ENCODE results near the gene WDR4.
A peak's percentile ranks its signal among the peaks of the same experiment; 100 is the strongest.

The WDR4 gene

DNA sequence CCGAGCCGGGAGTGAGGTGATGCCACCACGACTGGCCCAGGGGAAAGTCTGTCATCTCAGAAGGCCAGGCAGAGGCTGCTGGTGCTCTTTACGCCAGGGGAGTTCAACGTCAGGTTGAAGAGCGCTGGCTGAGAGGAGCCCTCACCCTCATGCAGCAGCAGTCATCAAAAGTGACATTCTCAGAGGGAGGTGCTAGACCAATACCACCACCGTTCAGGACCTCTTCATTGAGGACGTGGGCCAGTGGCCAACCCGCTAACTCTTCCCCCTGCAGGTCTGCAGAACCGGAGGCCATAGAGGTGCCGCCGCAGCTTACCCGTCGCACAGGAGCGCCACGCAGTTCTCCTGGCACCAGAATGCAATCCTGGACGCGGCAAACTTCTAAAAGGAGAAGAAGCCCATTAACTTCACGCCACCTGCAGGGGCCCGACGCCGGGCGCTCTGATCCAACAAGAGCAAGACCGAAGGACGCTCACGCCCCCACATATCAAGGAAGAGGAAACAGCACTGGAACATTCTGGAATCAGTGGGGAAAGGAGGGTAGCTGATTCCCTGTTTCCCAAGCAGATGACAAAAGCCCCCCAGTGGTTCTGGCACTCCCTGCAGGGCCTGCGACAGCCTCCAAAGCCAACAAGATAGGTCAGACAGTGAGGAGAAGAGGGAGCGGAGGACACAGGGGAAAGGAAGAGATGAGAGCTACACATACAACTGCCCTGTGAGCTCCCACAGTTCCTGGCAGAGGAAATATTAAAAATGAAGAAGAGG is 24.9 kb downstream of the WDR4 start:
- H3K36me3 ChIP-seq: peaks cover 100% of the 10 kb centered on the region
- H3K27me3 ChIP-seq (ENCODE audit: insufficient read depth, low read depth, severe bottlenecking): no peaks in the 10 kb centered on the region
- H3K9me3 ChIP-seq (ENCODE audit: severe bottlenecking): no peaks in the 10 kb centered on the region
- no peak overlapping the region for H3K27ac ChIP-seq
- no peak overlapping the region for H3K4me3 ChIP-seq (ENCODE audit: low read depth, low read length)
- no peak for DNase-seq
- TF ChIP-seq, protein P1, sequence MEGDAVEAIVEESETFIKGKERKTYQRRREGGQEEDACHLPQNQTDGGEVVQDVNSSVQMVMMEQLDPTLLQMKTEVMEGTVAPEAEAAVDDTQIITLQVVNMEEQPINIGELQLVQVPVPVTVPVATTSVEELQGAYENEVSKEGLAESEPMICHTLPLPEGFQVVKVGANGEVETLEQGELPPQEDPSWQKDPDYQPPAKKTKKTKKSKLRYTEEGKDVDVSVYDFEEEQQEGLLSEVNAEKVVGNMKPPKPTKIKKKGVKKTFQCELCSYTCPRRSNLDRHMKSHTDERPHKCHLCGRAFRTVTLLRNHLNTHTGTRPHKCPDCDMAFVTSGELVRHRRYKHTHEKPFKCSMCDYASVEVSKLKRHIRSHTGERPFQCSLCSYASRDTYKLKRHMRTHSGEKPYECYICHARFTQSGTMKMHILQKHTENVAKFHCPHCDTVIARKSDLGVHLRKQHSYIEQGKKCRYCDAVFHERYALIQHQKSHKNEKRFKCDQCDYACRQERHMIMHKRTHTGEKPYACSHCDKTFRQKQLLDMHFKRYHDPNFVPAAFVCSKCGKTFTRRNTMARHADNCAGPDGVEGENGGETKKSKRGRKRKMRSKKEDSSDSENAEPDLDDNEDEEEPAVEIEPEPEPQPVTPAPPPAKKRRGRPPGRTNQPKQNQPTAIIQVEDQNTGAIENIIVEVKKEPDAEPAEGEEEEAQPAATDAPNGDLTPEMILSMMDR (IDR thresholded peaks at IDR 0.05; ENCODE audit: low read depth, low read length): no peak

DNA sequence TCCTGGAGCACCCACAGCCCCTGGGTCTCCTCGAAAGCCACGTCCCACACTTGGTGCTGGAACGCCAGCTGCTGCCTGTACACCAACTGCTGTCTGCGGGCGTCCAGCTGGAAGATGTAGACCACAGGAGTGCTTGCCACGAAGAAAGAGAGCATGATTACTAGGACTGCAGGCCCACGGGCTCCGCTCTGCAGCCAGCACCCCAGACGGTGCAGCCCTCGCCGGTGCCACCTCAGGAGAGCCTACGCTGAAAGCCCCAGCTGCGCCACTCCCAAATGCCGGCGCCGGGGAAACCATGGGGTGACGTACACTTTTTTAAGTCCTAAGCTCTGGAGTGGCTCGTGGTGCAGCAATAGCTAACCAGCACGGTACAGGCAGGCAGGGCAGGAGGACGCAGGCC is 25.7 kb downstream of the WDR4 start:
- Histone ChIP-seq H3K36me3 (peaks cover 96% of the 10 kb centered on the region), H3K27ac (no peak overlapping the region), H3K4me3 (ENCODE audit: low read depth, low read length) (no peak overlapping the region), H3K9me3 (ENCODE audit: severe bottlenecking) (no peaks in the 10 kb centered on the region), H3K27me3 (ENCODE audit: insufficient read depth, low read depth, severe bottlenecking) (no peaks in the 10 kb centered on the region)
- no peak for DNase-seq
- TF ChIP-seq, protein P1 (IDR thresholded peaks at IDR 0.05; ENCODE audit: low read depth, low read length): no peak

DNA sequence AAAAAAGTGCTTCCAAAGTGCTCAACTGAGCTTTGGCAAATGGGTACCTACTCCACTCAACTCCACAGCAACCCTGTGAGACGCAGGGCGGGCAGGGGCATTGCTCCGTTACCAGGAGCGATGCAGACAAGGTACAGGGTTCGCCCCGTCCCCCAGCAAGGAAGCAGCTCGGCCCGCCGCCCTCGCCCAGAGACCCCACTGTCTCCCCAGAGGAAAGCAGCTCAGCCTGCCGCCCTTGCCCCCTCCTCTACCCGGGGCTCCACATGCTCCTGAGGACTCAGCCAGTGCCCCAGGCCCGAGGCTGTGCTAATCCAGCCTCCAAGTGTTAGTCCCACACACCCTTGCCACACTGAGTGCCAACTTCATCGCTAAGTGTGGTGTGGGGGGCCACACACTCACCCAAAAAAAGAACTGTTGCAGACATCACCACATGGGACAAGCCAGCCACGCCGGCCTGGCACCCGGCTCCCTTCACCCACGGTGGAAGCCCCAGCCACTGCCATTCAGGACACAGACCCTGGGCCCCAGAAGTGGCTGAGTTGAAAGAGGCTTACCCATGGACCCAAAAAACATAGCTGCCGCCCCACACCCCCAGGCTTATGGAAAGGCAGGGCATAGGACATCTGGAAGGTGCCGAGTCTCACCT is 26.3 kb downstream of the WDR4 start:
- Histone ChIP-seq H3K4me3 (ENCODE audit: low read depth, low read length) (no peak overlapping the region), H3K27ac (no peak overlapping the region), H3K27me3 (ENCODE audit: insufficient read depth, low read depth, severe bottlenecking) (no peaks in the 10 kb centered on the region), H3K36me3 (peaks cover 90% of the 10 kb centered on the region), H3K9me3 (ENCODE audit: severe bottlenecking) (no peaks in the 10 kb centered on the region)
- no peak for DNase-seq
- TF ChIP-seq, protein P1 (IDR thresholded peaks at IDR 0.05; ENCODE audit: low read depth, low read length): no peak

DNA sequence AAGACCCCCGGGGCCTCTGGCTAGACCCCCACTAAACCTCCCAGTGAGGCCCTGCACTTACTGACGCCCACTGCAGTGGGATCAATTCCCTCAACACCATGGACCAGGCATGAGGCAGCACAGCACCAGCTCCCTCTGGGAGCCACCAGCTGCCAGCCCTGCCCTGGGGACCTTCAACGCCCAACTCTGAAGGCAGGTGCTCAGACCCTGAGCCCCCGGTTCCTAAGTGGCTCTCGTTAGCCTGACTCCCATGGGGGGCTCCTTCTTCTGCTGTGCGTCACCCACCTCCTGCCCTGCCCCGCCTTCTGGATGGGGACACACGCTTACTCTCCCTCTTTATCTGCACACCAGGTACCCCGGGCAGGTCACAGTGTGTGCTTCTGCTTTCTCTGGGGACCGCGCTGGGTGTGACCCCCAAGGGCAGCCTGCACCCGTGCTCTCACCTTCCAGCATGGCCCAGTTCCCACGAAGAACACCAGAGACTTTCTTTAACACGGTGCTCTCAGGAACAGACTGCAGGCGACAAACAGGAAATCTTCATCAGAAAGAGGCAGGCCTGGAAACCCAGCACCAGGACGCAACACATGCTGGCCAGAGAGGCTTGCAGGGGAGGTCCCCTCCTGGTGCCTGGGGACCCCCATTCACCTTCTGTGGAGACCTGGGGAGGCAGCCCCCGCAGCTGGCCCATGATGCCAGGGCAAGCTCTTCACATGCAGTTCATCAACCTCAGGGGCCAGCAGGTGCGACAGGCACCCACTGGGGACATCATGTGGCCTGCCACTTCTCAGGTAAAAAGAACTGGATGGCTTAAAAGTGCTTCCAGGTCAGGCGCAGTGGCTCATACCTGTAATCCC is 27.3 kb downstream of the WDR4 start:
- DNase-seq: no peak
- Histone ChIP-seq H3K27me3 (ENCODE audit: insufficient read depth, low read depth, severe bottlenecking) (no peaks in the 10 kb centered on the region), H3K36me3 (peaks cover 90% of the 10 kb centered on the region), H3K27ac (no peak overlapping the region), H3K4me3 (ENCODE audit: low read depth, low read length) (no peak overlapping the region), H3K9me3 (ENCODE audit: severe bottlenecking) (no peaks in the 10 kb centered on the region)
- TF ChIP-seq, protein P1 (IDR thresholded peaks at IDR 0.05; ENCODE audit: low read depth, low read length): no peak

DNA sequence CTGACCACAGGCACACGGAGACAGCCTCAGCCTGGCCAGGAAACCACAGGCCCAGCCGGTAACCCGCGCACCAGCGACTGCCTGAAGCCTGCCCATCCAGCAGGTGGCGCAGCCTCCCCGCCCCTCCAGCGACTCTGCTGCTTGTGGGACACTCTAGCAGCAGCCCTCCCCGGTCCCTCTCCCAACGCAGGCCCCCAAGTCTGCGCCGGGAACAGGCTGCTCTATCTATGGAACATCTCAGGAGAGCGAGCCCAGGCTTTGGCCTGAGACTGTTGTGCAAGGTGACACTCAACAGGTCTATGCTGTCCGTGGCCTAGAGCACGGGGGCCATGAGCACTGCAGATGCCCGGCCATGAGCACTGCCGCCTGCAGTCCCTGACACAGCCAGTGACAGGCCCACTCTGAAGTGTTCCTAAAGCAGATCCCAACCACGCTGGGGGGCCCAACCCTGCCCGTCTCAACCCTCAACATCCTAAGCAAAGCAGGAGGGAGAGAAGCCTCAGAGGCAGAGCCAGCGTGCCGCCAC is 28.4 kb downstream of the WDR4 start:
- Histone ChIP-seq H3K27ac (no peak overlapping the region), H3K36me3 (peaks cover 86% of the 10 kb centered on the region), H3K27me3 (ENCODE audit: insufficient read depth, low read depth, severe bottlenecking) (no peaks in the 10 kb centered on the region), H3K9me3 (ENCODE audit: severe bottlenecking) (no peaks in the 10 kb centered on the region), H3K4me3 (ENCODE audit: low read depth, low read length) (no peak overlapping the region)
- TF ChIP-seq, protein P1 (IDR thresholded peaks at IDR 0.05; ENCODE audit: low read depth, low read length): peak; percentile 89
- peak; percentile 66 for DNase-seq

All from WERI-Rb-1 (cell line).